ENCODE data around the gene TTC34.

The TTC34 gene

DNA sequence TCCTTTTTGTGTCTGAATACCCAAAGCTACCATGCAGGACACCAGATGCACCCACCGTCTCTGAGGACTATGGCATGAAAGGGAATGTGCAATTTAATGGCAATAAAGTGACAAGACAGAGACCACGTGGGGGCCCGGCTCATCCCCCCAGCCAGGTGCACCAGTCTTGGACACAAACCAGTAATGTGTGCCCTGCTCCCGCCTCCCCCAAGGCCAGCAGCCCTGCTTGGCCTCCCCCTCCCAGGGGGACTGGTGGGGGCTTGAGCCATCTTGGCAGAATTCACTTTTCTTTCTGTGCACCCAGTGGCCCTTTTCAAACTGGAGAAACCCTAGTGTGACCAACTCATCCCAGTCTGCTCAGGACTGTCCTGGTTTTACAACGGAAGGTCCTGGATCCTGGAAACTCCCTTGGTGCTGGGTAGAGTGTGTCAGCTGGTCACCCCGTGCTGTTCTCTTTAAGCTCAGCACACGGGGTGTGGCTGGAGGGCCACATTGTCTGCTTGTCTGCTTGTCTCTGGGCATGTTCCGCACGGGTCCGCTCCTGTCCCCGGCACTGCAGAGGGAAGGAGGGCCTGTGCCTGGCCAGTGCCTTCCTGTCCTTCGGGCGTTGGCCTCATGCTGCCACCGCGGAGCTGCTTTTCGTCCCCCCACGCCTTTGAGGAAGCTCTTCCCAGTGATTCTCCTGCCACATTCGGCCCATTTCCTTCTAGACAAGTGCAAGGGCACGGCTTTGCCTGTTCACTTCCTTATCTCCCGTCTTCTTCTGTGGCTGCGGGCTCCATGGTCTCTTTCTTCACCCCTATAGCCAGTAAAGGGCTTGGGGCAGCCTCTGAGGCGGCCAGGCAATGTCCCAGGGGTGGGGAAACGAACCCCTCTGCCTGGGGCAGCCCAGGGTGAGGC, 45.8 kb upstream of the TTC34 start:
- H3K4me3 ChIP-seq (ENCODE audit: low read length, poor library complexity, severe bottlenecking): no peak overlapping the region
- no peak overlapping the region for H3K9ac ChIP-seq (ENCODE audit: low read depth, low read length, poor library complexity, severe bottlenecking)
- no peaks in the 10 kb centered on the region for H3K4me1 ChIP-seq (ENCODE audit: insufficient read depth, low read length, poor library complexity, severe bottlenecking)
- no peaks in the 10 kb centered on the region for H3K9me2 ChIP-seq (replicated peaks; ENCODE audit: low read depth, low read length)
- TF ChIP-seq, protein P1, sequence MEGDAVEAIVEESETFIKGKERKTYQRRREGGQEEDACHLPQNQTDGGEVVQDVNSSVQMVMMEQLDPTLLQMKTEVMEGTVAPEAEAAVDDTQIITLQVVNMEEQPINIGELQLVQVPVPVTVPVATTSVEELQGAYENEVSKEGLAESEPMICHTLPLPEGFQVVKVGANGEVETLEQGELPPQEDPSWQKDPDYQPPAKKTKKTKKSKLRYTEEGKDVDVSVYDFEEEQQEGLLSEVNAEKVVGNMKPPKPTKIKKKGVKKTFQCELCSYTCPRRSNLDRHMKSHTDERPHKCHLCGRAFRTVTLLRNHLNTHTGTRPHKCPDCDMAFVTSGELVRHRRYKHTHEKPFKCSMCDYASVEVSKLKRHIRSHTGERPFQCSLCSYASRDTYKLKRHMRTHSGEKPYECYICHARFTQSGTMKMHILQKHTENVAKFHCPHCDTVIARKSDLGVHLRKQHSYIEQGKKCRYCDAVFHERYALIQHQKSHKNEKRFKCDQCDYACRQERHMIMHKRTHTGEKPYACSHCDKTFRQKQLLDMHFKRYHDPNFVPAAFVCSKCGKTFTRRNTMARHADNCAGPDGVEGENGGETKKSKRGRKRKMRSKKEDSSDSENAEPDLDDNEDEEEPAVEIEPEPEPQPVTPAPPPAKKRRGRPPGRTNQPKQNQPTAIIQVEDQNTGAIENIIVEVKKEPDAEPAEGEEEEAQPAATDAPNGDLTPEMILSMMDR (conservative IDR thresholded peaks at IDR 0.05; ENCODE audit: low read length): no peak
- no peak for TF ChIP-seq EZH2phosphoT487 (IDR thresholded peaks at IDR 0.05; ENCODE audit: borderline replicate concordance)
- H3K79me2 ChIP-seq (ENCODE audit: insufficient read depth, low read length): no peaks in the 10 kb centered on the region
- H3K4me2 ChIP-seq (ENCODE audit: low read depth, low read length, poor library complexity, severe bottlenecking): no peak overlapping the region
- H3K9me3 ChIP-seq (ENCODE audit: insufficient read depth, low read depth, low read length): no peaks in the 10 kb centered on the region; the same call in 1 of the 2 replicates
- H2AFZ ChIP-seq (ENCODE audit: low read length): no peak overlapping the region
- H3K36me3 ChIP-seq (ENCODE audit: insufficient read depth, low read length): no peaks in the 10 kb centered on the region
- no peaks in the 10 kb centered on the region for H3F3A ChIP-seq (ENCODE audit: low read depth)
- no peaks in the 10 kb centered on the region for H4K20me1 ChIP-seq (ENCODE audit: insufficient read depth, low read length, poor library complexity, severe bottlenecking)
- no peaks in the 10 kb centered on the region for H3K27me3 ChIP-seq (ENCODE audit: insufficient read depth, low read length, poor library complexity, severe bottlenecking)

DNA sequence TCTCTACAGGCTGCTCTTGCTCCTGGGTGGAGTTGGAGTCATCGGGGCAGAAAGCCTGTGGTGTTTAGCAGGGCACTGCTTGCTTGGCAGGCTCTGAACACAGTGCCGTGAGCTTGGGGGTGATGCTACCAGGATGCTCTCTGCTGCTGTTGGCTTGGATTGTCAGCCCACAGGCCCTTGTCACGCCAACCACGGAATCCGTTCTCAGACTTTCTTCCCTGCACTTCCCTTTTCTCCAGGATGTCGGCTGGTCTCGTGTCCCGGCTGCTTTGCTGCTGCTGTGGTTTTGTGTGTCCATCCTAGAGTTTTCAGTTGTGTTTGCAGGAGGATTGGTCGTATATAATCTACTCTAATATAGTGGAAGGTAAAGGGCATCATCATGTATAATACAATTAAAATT, 44.4 kb upstream of the TTC34 start:
- TF ChIP-seq, protein P1 (conservative IDR thresholded peaks at IDR 0.05; ENCODE audit: low read length): no peak
- TF ChIP-seq EZH2phosphoT487 (IDR thresholded peaks at IDR 0.05; ENCODE audit: borderline replicate concordance): no peak
- no peaks in the 10 kb centered on the region for H3F3A ChIP-seq (ENCODE audit: low read depth)
- no peak overlapping the region for H2AFZ ChIP-seq (ENCODE audit: low read length)
- H3K4me3 ChIP-seq (ENCODE audit: low read length, poor library complexity, severe bottlenecking): no peak overlapping the region
- H3K36me3 ChIP-seq (ENCODE audit: insufficient read depth, low read length): no peaks in the 10 kb centered on the region
- no peaks in the 10 kb centered on the region for H4K20me1 ChIP-seq (ENCODE audit: insufficient read depth, low read length, poor library complexity, severe bottlenecking)
- no peak overlapping the region for H3K4me2 ChIP-seq (ENCODE audit: low read depth, low read length, poor library complexity, severe bottlenecking)
- H3K9me2 ChIP-seq (replicated peaks; ENCODE audit: low read depth, low read length): no peaks in the 10 kb centered on the region
- H3K27me3 ChIP-seq (ENCODE audit: insufficient read depth, low read length, poor library complexity, severe bottlenecking): no peaks in the 10 kb centered on the region
- no peak overlapping the region for H3K9ac ChIP-seq (ENCODE audit: low read depth, low read length, poor library complexity, severe bottlenecking)
- peaks cover 2% of the 10 kb centered on the region for H3K4me1 ChIP-seq (ENCODE audit: insufficient read depth, low read length, poor library complexity, severe bottlenecking)
- H3K79me2 ChIP-seq (ENCODE audit: insufficient read depth, low read length): no peaks in the 10 kb centered on the region
- H3K9me3 ChIP-seq (ENCODE audit: insufficient read depth, low read depth, low read length): no peaks in the 10 kb centered on the region; the same call in 1 of the 2 replicates

DNA sequence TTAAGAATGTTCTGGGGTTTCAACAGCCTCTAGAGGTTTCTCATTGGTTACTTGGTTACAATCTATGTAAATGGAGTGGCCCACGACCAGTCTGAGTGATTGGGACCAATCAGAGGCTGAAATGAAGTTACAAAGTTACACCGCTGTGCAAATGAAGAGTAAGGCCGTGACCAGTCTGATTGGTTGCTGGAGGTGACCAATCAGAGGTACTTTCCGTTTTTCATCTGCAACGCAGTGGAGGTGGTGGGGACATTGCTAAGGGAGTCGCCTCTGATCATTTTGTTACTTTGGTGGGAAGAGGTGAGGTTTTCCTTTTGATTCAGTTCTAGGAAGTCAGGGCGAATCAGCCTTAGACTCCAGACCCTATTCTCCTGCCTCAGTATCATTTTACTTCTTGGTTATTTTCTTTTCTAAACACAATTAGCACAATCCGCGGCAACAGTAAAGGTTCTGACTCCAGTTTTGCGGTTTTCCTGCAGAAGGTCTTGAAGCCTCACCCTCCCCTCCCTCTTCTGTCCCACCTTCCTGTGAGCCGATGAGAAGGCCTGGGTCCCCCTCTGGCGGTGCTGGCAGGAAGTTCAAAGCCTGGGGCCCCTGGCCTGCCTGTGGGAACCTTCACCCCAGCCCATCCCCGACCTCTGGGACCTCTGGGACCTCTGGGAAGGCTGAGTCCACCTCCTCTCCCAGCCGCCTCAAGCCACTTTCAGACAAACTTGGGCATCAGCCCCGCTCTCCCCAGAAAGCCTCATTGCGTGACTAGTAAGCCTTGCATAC, 38.7 kb upstream of the TTC34 start:
- Histone ChIP-seq H3F3A (ENCODE audit: low read depth) (no peaks in the 10 kb centered on the region), H3K9ac (ENCODE audit: low read depth, low read length, poor library complexity, severe bottlenecking) (peak overlapping the region; percentile 69), H2AFZ (ENCODE audit: low read length) (peak overlapping the region; percentile 79), H3K4me2 (ENCODE audit: low read depth, low read length, poor library complexity, severe bottlenecking) (peak overlapping the region; percentile 66), H3K9me3 (ENCODE audit: insufficient read depth, low read depth, low read length) (no peaks in the 10 kb centered on the region; the same call in 1 of the 2 replicates), H3K27me3 (ENCODE audit: insufficient read depth, low read length, poor library complexity, severe bottlenecking) (no peaks in the 10 kb centered on the region), H3K79me2 (ENCODE audit: insufficient read depth, low read length) (no peaks in the 10 kb centered on the region), H3K4me1 (ENCODE audit: insufficient read depth, low read length, poor library complexity, severe bottlenecking) (peaks cover 17% of the 10 kb centered on the region), H3K4me3 (ENCODE audit: low read length, poor library complexity, severe bottlenecking) (peak overlapping the region; percentile 67), H3K9me2 (replicated peaks; ENCODE audit: low read depth, low read length) (no peaks in the 10 kb centered on the region), H4K20me1 (ENCODE audit: insufficient read depth, low read length, poor library complexity, severe bottlenecking) (no peaks in the 10 kb centered on the region), H3K36me3 (ENCODE audit: insufficient read depth, low read length) (no peaks in the 10 kb centered on the region)
- TF ChIP-seq EZH2phosphoT487 (IDR thresholded peaks at IDR 0.05; ENCODE audit: borderline replicate concordance): no peak
- TF ChIP-seq, protein P1 (conservative IDR thresholded peaks at IDR 0.05; ENCODE audit: low read length): peak; percentile 85

Data from Loucy (cell line).